Measurements from ENCODE around the gene HSD17B2. TPM values are rescaled to one million over a fixed set of nuclear protein-coding genes. Genes with fewer than 3 reads are reported as not detected.
A peak's percentile ranks its signal among the peaks of the same experiment; 100 is the strongest.

HSD17B2 gene
- total and polyA plus RNA-seq, 2 of the 4 experiments (the other 2 are of a cell fraction): 0.12 to 0.18 TPM

GRCh38 chr16:82037666-82038065 is 2.6 kb downstream of the HSD17B2 start:
- 0% methylated on average over 1 of the region's 2 CpGs; no CpG with 5 or more reads in 1 of the 2 experiments for WGBS, 2 experiments (ENCODE audit: extremely low coverage in 2 of 2, insufficient read length in 1 of 2)
- DNase-seq (peak; percentile 53), ATAC-seq (ENCODE audit: low read depth) (peak; percentile 70)
- Histone ChIP-seq H2BK5ac (ENCODE audit: low read depth, low read length, poor library complexity, severe bottlenecking) (peak overlapping the region; percentile 85), H3K27ac (ENCODE audit: insufficient read depth, low read length) (no peak overlapping the region), H3K4ac (ENCODE audit: low read depth, low read length) (no peak overlapping the region), H4K5ac (ENCODE audit: low read depth, low read length) (no peak overlapping the region), H3K18ac (ENCODE audit: low read depth, low read length) (no peak overlapping the region), H2BK20ac (ENCODE audit: low read depth, low read length) (no peak overlapping the region), H3K79me1 (ENCODE audit: low read depth in 1 of 2, low read length in 2 of 2) (no peaks in the 10 kb centered on the region; a peak in 1 of 4 replicates), H2AK5ac (ENCODE audit: low read depth, low read length) (no peak overlapping the region), H3K14ac (replicated peaks; ENCODE audit: low read depth, low read length) (no peak overlapping the region), H3K9me1 (ENCODE audit: insufficient read depth, low read length) (peaks cover 3% of the 10 kb centered on the region; the same call in 1 of the 2 replicates), H2BK120ac (ENCODE audit: low read depth, low read length) (no peak overlapping the region), H2BK15ac (ENCODE audit: low read depth, low read length) (no peak overlapping the region), H3K36me3 (ENCODE audit: control insufficient read depth, insufficient read depth, low read length) (no peaks in the 10 kb centered on the region), H4K91ac (ENCODE audit: insufficient read depth, low read depth, low read length) (no peak overlapping the region), H3K27me3 (ENCODE audit: control insufficient read depth, insufficient read depth, low read length) (no peaks in the 10 kb centered on the region), H3K23ac (ENCODE audit: low read depth, low read length) (no peak overlapping the region), H3K9ac (ENCODE audit: low read depth, low read length) (no peak overlapping the region), H2AK9ac (replicated peaks; ENCODE audit: low read depth, low read length, poor library complexity) (no peak overlapping the region), H3K4me2 (ENCODE audit: low read depth, low read length) (no peak overlapping the region), H4K20me1 (ENCODE audit: insufficient read depth, low read length) (no peaks in the 10 kb centered on the region), H3K9me3 (ENCODE audit: control insufficient read depth, insufficient read depth, low read length) (no peaks in the 10 kb centered on the region), H3K56ac (ENCODE audit: extremely low read depth, insufficient read depth, low read length) (no peak overlapping the region), H3K4me1 (ENCODE audit: control insufficient read depth, insufficient read depth, low read length) (peaks cover 13% of the 10 kb centered on the region), H3K4me3 (ENCODE audit: insufficient read depth, low read depth, low read length) (no peak overlapping the region), H2AFZ (replicated peaks; ENCODE audit: low read length, poor library complexity) (no peak overlapping the region), H4K8ac (ENCODE audit: low read depth in 2 of 2, low read length in 2 of 2) (peak overlapping the region in 1 of 2 experiments; percentile 74; a peak in 1 of 4 replicates)
- ChIA-PET POLR2A (ENCODE audit: unreplicated experiment) (interaction anchor here (0.6 to 0.8 kb wide), 3 partner anchors 132 to 190 kb away, joined by 3 read pairs; partner anchors contain the start of gene MPHOSPH6), CTCF (interaction anchor here (2.1 kb wide), 1 partner anchor 192 kb away, joined by 10 read pairs; no protein-coding TSS in a partner anchor)
- TF ChIP-seq MAZ (IDR thresholded peaks at IDR 0.05; ENCODE audit: borderline replicate concordance, low read depth, low read length): no peak
- no peak for TF ChIP-seq BHLHE40 (IDR thresholded peaks at IDR 0.05; ENCODE audit: low read depth, low read length)
- dilution Hi-C loops (cut with HindIII; ENCODE audit: low sequenced_read_pairs, unreplicated experiment): no loop called here
- in situ Hi-C loops (cut with MboI; ENCODE audit: low sequenced_read_pairs): no loop called here
- intact Hi-C loops (cut with micrococcal nuclease): loop anchor here (2.0 kb wide), 1 partner anchor 29 kb away; no protein-coding TSS in a partner anchor
- no TSS peak for BruUV-seq (replicated peaks)

All from IMR-90 (cell line).